NOMO-1 treated with DMSO at 0.1 percent for 48 hours (cell line): ENCODE data around the gene RASSF4.
A peak's percentile ranks its signal among the peaks of the same experiment; 100 is the strongest.

Source experiments
- DNase-seq: peaks from one replicate; lab custom pipeline; 2025; ENCODE audit not compliant: unreplicated experiment; lab: John Stamatoyannopoulos, UW

RASSF4 gene

DNA sequence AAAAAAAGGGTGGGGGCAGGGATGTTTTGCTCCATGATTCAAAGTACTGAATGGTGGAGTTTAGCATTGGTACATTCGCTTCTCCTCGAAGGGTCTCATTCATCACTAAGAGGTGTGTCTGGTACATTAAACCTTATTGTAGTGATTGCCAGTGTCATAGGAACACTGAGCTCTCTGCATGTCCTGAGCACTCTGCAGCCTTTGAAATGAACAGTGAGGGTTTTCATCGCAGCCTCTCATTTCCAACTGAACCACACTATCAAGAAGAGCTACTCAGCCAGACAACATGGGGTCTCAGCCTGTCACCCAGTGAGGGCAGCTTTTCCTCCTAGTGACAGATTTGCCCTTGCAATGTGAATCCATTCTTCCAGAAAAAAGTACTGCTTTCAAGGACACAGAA is 26.6 kb downstream of the RASSF4 start:
- no peak for DNase-seq

DNA sequence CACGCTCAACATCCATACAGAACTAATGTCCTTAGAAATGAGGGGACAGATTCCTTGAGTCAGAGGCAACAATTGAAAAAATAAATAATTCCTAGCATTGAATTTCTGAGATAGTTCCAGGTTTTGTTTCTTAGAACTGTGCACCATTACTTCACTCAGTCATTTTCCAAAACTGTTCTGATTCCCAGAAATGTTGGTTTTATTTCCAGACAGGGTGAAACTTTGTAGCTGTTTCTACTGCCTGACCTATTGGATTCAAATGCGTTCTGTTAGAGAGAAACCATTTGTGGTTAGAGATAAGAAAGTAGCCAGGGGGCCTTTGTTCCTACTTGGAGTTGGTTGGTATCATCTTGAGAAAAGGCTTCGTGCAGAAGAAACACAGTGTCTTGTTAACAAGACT is 27.1 kb downstream of the RASSF4 start:
- no peak for DNase-seq

DNA sequence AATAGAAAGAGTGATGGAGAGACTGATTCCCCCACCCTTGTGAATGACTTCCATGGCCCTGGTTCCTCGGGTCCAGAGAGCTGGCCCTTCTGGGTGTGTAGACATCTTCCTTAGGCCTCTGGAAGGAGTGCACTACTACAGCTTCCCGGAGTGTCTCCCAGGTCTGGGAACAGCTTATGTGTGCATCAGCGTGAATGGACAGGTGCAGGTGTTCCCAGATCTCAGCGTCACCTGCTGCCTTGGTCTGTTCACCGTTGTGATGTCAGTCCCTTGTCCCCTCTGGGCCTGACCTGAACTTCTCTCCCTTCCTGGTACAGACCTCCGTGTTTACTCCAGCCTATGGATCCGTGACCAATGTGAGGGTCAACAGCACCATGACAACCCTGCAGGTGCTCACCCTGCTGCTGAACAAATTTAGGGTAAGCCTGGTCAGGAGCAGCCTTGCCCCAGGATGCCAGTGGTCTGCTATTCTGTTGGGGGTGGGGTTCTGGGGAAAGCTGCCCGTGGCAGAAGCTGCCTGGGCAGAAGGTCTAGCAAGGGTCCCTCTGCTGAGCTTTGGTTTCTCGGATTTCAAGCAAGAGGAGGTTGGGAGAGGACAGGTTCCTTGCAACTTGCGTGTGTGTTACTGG is 29.5 kb downstream of the RASSF4 start:
- DNase-seq: no peak

DNA sequence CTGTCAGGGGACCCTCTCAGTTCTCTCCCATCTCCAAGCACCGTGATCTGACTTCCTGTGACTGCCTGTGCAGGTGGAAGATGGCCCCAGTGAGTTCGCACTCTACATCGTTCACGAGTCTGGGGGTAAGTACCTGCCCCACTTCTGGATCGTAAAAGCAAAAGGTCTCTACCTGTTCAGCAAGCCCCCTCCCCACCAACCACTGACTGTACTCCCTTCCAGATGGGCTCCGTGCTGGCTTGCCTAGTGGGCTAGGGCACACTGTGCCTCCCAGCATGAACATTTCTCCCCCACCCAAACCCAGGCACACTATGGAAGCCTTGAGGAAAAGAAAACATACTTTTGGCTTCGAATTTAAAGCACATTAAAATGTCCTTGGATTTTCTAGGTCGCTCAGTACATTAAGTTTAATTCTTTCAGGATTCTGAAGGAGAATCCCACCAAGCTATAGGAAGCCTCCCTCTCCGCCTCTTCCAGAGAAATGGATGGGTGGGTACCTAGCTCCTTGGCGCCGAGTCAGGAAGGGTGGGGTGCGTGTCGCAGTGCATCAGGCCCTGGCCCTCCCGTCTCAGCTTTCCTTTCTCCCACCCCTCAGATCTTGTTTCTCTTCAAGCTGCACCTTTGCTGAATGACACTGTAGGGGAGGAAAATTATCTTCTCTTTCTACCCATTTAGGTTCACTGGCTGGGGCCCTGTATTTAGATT is 30.1 kb downstream of the RASSF4 start:
- DNase-seq: no peak

DNA sequence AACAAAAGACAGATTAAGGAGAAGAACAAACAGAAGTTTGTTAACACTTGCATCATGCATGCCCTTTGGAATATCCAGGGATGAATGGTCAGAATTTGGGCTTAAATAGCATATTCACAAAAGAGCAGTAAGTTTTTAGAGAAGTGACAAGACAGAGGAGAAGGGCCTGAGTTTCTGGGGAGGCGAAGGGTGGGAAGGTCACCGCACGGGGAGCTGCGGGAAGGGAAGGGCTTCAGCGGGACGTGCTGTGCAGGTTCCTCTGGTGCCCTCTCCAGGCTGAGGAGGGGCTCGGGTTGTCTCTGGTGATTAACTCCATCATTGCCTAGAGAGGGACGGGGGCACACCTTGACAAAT is 30.7 kb downstream of the RASSF4 start:
- no peak for DNase-seq

DNA sequence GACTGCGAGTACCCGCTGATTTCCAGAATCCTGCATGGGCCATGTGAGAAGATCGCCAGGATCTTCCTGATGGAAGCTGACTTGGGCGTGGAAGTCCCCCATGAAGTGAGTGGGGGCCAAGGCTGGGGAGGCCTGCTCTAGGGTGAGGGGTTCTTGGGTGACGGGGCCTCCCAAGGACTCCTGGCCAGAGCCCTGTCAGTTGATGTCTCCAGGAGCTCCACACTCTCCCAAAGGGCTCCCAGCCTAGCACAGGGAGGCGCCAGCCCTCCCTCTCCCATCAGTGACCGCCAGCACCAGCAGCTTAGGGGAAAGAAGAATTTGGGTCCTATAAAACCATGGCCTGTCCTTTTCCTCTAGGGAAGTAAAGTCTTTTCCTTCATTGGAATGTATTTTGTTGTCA is 31.4 kb downstream of the RASSF4 start:
- DNase-seq: no peak

DNA sequence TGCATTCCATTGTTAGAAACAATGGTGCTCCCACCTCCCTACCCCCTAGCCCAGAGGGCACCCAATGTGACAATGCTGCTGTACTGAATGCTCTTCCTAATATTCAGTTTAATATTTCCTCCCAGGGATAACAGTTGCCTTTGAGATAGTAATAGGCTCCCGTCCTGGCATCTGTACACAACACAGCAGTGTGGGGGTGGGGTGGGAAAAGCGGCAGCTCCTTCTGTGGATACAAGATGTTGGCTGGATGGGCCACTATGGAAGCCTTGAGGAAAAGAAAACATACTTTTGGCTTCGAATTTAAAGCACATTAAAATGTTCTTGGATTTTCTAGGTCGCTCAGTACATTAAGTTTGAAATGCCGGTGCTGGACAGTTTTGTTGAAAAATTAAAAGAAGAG is 32.0 kb downstream of the RASSF4 start:
- no peak for DNase-seq

DNA sequence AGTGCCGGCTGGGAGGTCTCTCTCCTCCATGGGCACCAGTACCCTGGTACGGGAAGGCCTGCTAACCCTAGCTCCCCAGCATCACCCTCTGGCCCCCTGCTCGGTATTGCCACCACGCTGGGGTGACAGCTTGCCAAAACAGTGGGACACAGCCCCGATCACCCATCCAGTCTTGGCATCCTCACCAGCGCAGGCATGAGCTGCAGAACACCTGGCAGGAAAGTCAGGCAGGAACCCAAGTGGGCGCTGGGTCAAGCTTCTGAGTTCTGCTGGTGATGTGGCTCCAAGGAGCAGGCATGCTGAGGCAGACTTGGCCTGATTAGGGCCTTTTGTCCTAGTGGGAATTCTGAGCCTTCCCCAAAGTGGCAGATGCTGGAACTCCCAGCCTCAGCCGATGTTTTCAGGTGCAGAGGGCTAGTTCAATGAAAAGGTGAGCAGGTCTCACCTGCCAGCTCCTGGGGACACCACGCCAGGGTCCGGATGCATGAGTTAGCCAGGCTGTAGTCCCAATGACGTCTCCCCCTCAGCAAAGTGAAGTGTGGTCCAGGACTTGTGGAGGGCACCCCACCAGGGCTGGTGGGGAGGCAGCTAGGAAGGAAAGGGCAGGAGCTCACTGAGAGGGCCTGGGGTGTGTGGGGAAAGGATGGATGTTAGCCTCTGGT is 32.6 kb downstream of the RASSF4 start:
- DNase-seq: no peak

DNA sequence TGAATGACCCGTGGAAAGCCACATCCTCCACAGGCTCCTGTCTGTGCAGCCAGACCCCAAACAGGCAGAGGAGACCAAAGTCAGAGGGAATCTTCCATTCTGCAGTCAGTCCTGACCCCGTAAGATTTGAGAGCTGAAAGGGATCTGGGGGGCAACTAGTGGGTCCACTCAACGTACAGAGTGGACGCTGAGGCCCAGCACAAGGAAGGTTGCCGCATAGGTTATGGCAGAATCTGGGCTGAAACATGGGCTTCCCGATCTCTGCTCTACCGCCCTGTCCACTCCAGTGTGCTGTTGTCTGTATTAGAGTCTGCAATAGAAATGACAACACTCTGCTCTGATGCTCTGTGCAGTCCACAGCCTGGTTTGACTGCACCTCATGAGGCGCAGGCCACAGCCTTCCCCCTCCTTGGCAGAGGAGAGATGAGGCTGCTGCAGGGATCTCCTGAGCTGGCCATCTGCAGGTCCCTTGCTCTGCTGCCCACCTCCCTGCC is 33.2 kb downstream of the RASSF4 start:
- DNase-seq: no peak

DNA sequence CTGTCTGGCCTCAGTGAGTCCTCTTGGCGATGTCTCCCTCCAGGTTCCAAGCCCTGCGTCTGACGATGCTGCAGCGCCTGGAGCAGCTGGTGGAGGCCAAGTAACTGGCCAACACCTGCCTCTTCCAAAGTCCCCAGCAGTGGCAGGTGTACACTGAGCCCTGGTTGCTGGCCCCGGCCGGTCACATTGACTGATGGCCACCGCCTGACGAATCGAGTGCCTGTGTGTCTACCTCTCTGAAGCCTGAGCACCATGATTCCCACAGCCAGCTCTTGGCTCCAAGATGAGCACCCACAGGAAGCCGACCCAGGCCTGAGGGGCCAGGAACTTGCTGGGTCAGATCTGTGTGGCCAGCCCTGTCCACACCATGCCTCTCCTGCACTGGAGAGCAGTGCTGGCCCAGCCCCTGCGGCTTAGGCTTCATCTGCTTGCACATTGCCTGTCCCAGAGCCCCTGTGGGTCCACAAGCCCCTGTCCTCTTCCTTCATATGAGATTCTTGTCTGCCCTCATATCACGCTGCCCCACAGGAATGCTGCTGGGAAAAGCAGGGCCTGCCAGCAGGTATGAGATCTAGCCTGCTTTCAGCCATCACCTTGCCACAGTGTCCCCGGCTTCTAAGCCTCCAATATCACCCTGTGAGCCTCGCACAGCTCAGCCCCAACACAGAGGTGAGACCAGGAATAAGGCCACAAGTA is 33.8 kb downstream of the RASSF4 start:
- DNase-seq: no peak

DNA sequence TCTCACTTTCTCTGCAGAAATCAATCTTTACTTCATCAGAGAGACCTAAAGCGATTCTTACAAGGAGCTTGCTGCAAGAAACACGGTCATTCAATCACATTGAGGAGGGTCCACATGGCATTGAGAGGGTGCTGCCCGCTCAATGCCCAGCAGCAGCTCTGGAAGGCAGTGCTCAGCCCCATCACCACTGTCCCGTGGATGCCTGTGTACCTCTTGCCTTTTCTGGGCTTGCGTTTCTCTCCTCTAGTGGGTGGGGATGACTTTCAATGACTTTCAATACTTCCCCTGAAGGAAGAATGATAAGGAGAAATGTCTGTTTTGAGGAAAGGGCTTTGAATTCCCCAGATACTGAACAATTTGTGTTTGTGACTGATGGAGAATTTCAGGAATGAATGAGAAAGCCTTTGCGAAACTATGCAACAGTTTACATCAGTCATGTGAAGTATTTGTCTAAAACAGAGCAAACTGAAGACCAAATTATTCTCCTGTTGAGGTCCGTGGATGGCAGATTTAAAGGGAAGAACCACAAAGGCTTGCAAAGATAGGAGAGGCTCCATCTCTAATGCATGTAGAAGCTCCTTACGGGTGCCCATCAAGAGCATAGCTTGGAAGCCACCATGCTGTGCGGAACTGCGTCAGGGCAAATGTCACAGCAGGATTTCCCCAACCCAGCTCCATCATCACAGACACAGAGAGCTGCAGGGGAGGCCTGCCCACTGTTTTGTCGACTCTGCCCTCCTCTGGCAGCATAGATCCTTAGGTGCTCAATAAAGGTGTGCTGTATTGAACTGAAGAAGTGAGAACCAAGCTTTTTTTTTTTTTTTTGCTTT is 34.5 kb downstream of the RASSF4 start:
- DNase-seq: no peak

DNA sequence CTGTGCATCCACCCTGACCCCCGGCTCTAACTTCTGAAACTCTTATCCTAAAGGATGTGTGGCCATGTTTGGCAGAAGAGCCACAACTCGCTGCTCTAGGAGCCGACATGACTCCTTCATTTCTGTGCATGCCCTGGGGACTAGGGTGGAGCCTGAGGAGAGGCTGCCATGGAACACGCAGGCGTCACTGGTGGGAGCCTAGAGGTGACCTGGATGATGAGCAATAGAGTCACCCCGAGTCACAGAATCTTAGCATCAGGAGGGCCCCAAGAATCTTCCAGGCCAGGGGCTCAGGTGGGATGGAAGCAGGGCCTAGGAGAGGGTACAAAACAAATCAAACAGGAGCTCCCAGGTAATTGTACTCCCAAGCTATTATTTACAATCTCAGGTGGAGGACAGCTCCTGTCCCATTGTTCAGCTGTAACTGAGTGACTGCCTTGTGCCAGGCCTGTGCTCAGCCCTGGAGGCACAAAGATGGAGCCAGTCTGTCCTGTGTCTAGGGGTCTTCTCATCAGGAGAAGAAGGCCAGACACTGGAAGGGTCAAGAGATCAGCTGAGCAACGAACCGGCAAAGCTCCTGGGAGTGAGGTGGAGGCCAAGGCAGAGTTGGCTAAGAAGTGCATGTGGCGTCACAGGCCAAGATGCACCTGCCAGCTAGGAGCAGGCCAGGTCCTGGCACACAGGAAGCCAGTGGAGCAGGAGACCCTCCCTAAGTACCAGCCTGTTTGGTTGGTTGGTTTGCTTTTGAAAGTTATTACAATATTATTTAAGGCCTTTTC is 35.3 kb downstream of the RASSF4 start:
- no peak for DNase-seq

DNA sequence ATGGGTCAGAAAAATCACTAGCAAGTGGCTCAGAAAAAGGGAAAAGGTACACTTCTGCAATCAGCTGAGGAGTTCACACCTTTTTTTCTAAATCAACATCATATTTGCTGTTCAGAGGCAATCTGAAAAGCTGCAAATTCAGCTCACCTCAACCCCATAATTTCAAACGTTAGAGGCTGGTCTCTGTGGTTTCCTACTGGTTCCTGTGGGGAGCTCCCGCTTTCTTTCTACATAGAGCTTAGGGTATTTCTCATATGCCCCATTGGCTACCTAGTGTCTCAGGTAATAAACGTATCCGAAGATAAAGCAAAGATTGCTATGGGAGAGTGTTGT is 35.9 kb downstream of the RASSF4 start:
- no peak for DNase-seq

DNA sequence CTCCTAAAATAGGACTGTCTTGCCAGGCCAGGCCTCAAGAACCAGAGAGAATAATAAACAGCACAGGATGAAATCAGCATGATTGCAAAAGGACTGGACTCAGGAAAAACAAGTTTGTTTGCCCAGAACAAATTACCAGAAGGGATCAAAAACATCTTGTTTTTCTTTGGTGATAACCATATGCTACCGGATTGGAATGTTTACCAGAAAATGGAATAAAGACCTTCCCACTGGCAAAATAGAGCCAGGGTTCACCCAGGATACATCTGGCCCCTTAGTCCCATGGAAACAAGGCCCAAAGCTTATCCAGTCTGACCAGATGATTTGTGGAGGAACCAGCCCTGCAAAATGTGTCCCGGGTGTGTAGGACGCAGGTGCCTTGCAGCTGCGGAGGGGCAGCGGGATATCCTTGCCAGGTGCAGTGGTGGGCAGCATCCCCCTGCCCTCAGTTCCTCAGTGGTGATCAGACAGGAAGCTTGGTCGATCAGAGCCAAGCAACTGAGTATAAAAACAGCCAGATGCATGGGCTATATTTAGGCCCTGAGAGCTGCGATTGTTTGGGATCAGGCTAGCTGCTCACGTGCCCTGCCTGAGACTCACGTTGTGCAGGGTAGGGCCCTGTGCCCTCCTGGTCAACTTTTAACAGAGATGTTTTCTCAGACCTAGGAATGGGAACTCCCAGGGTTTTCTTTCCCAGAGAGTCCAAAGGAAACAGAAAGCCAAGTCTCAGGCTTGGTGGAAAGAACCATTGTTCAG is 36.5 kb downstream of the RASSF4 start:
- DNase-seq: no peak

DNA sequence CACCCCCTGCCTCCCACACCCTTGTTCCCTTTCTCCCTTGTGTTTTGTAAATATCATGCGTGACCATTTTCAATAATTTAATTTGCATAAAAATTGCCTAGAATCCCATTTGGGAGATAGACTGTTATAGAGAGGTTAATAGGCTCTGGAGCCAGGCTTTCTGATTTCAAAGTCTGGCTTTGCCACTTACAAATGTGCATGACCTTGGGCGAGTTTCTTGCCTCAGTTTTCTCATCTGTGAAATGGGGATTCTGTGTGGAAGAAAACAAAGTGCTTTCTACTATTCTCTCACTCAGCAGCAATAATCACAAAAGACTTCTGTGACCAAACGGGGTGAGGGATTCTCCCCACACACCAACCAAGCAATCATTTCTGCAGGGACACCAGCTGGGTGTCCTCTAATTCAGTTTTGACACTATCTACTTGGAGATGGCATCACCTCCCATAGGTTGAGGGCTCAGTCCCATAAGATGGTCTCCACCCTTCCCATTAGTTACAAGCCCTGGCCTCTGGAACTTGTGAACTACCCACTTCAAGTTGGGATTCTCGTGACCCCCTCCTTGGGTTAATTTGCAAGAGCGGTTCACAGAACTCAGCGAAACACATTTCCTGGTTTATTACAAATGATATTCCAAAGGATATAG is 37.6 kb downstream of the RASSF4 start:
- no peak for DNase-seq

DNA sequence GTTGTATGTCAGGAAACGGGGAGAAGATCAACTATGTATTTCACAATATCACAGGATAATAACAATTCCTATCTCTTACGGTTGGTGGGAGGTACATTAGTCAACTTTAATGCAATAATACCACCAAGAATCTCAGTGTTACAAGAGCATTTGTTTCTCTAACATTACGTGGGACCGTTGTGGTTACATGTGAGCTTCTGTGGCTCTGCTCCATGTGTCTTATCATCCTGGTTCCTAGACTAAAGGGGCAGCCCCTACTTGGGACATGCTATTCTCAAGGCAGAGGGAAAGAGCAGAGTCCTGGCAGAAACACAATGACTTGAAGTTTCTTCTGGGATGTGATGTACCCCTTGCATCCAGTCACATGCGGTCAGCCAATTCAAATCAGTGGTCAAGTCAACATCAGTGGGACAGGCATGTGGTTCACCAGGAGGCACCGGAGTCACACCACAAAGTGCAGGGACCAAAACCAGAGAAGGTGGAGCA is 38.6 kb downstream of the RASSF4 start:
- no peak for DNase-seq

DNA sequence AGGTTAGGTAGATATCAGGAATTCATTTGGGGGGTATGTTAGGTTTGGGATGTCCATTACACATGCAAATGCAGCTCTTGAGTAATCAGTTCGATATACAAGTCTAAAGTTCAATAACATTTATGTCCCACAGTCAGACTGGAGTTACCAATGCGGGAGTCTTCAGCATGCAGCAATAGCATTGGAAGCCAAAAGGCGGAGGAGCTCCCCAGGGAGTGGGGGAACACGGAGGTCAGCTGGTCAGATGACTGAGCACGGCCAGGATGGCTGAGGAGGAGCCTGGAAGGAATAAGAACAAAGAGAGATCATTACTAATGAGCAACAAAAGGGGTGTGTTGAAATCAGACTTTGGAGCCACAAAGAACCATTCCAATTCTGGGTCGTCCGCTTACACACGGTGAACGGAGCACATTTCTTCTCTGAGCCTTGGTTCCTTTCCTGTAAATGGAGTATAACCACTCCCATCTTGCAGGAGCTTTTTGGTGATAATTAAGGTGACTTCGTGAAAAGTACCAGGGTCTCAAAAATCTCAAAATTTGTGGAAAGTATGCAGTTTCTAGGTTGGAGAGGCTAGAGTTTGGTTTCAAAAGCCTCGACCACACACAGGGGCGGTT is 40.6 kb downstream of the RASSF4 start:
- DNase-seq: peak; percentile 57

DNA sequence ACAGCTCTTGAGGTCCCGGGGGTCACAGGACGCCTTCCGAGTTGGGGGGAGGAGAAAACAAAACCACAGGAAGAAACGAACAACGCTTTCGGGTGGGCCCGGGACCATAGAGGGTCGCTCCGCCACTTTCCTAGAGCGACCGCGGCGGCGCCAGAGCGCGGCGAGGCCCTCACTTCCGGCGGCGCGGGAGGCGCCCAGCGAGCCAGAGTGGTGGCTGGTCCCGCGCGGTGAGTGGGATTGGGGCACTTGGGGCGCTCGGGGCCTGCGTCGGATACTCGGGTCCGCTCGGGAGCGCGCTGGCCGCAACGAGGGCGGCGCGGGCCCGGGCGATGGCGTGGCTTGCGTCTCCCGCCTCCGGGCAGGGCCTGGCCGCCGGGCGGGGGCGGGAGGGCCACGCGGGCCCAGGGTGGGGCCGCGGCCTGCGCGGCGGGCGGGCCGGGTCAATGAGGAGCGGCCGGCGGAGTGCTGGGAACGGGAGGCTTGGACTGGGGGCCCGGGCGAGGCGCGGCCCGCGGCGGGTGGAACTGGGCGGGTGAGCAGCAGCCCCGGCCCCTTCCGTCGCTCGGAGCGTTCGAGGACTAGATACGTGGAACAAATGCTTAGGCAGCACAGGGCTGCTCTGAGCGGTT is 41.3 kb downstream of the RASSF4 start, which contains the start of gene ZNF22:
TSS of gene ZNF22 (plus strand) at position 172 of the 629 bp plus-strand sequence. CDS start 2,446 bp downstream, outside the sequence.
- peak; percentile 77 for DNase-seq
